Measurements from ENCODE around the gene SEC14L2. TPM values are rescaled to one million over a fixed set of nuclear protein-coding genes. Genes with fewer than 3 reads are reported as not detected.
A peak's percentile ranks its signal among the peaks of the same experiment; 100 is the strongest.

The SEC14L2 gene
- total RNA-seq, 2 experiments from 2014 or later, result 7.6 to 10.5 TPM

DNA sequence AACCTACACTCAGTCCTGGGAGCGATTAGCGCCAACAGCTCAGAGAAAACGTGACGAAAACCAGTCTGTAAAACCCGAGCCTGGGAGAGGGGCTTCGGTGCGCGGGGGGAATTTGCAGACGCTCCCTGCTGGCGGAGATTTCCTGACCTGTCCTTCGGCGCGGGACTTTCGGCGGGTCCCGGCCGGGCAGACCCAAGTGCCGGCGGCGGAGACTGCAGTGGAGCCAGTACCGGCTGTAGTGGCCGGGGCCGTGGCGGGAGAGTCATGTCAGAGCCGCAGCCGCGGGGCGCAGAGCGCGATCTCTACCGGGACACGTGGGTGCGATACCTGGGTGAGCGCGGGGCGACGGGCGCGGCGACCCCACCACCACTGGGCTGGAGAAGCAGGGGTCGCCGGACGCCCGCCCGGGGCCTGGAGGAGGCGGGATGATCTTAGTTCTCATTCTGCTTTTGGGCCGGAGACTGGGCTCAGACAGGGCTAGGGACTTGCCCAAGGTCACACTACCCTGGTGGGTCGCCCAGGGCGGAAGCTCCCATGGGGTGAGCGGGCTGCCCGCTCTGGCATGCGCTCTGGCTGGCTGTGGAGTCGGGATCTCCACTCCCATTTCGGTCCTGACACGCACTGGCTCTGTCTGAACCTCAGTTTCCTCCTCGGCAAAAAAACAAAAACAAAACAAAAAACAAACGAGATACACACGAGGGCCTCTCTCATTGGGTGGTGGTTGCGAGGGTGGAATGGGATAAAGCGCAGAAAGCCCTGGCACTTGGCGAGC is 29.0 kb downstream of the SEC14L2 start, which contains the start of gene MTFP1:
Gene MTFP1 (plus strand): TSS at position 153 of the 772 bp plus-strand sequence. CDS start 112 bp downstream, at position 265.
- Mint-ChIP-seq H3K27ac (peak within 1 kb of the TSS; percentile 99), H3K36me3 (ENCODE audit: low read depth) (peaks cover 35% of the 10 kb centered on the region), H3K27me3 (no peaks in the 10 kb centered on the region), H3K4me3 (peak within 1 kb of the TSS; percentile 99), H3K9me3 (no peaks in the 10 kb centered on the region), H3K4me1 (peaks cover 55% of the 10 kb centered on the region)
- peak; percentile 48 for DNase-seq
- POLR2A ChIA-PET, result no interaction called here
- CTCF ChIA-PET, result interaction anchor here (0.9 to 7.4 kb wide), 22 partner anchors 7 to 161 kb away, joined by 3 to 91 read pairs (median 4); partner anchors contain the start of genes RNF215 and SEC14L2

DNA sequence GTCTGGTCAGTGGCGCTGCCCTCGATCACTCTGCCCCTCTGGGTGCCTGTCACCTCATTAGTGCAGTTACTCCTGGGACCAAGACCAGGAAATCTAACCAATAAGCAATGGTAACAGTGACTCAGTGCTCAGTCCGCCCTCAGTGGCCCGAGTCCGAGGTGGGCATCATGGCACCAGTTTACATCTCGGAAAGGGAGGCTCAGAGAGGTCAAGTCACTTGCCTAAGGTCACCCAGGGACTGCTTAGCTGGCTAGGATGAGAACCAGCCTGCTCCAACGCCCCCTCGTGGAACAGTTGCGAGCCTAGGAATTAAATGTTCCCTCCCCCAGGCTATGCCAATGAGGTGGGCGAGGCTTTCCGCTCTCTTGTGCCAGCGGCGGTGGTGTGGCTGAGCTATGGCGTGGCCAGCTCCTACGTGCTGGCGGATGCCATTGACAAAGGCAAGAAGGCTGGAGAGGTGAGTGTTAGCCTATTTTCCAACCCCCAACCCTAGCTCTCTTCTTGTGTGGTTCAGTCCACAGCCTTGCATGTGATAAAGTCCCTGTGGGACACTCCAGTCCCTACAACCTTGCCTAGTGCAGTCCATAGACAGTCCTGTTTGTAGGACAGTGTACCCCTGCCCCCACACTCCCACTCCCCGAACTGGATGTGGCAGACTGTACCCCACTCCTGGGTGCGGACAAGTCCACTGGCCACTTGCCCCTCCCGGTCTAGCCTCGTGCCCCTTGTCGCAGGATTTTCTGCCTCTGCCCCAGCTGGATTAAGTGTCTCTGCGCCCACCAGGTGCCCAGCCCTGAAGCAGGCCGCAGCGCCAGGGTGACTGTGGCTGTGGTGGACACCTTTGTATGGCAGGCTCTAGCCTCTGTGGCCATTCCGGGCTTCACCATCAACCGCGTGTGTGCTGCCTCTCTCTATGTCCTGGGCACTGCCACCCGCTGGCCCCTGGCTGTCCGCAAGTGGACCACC is 29.9 kb downstream of the SEC14L2 start:
- Mint-ChIP-seq H3K9me3 (no peaks in the 10 kb centered on the region), H3K4me3 (peak overlapping the region; percentile 99), H3K27me3 (no peaks in the 10 kb centered on the region), H3K27ac (peak overlapping the region; percentile 92), H3K36me3 (ENCODE audit: low read depth) (peaks cover 35% of the 10 kb centered on the region), H3K4me1 (peaks cover 46% of the 10 kb centered on the region)
- DNase-seq, result peak; percentile 90
- POLR2A ChIA-PET, result no interaction called here
- CTCF ChIA-PET, result interaction anchor here (0.5 to 7.4 kb wide), 18 partner anchors 8 to 162 kb away, joined by 3 to 91 read pairs (median 4); partner anchors contain the start of gene SEC14L2

DNA sequence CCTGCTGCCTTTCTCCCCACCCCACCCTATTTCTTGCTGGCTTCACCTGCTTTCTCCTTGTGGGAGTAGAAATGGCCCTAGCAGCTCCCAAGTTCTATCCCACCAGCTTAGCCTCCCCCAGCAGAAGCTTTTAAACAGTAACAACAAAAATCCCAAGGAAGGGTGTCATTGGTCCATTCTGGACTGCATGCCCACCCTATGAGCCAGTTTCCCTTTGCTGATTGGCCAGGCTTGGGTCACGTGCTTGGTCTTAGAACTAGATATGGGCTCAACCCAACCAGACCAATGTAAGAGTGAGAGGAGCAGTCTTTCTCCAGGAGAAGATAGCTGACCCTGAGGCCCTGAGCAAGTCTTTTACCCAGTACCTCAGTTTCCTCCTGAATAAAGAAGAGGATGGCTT is 31.1 kb downstream of the SEC14L2 start:
- Mint-ChIP-seq H3K36me3 (ENCODE audit: low read depth) (peaks cover 30% of the 10 kb centered on the region), H3K4me1 (peaks cover 34% of the 10 kb centered on the region), H3K9me3 (no peaks in the 10 kb centered on the region), H3K27me3 (no peaks in the 10 kb centered on the region), H3K4me3 (no peak overlapping the region), H3K27ac (no peak overlapping the region)
- ChIA-PET CTCF (interaction anchor here (1.5 to 7.4 kb wide), 4 partner anchors 8 to 48 kb away, joined by 5 to 91 read pairs (median 6); no protein-coding TSS in a partner anchor), POLR2A (no interaction called here)
- DNase-seq, result no peak

DNA sequence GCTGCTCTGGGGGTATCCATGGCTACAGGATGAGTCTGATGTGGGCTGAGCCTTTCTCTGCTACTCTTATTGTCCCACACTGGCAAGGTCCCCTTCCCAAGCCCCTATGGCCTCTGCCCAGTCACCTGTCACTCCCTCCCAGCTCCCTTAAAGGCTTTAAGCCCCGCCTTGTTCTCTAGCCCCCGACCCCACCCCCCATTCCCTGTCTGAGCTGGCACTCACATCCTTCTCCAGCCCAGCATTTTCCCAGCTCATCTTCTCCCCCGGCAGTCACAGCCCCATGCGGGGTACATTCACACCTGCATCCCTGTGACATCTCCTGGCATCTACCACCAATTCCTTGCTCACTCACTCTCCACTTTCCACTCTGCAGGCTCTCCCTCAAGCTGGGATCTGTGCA is 33.1 kb downstream of the SEC14L2 start:
- peaks cover 33% of the 10 kb centered on the region for H3K4me1 Mint-ChIP-seq
- POLR2A ChIA-PET, result no interaction called here
- no peak for DNase-seq
- H3K27ac Mint-ChIP-seq, result no peak overlapping the region
- peaks cover 33% of the 10 kb centered on the region for H3K36me3 Mint-ChIP-seq (ENCODE audit: low read depth)
- H3K9me3 Mint-ChIP-seq, result no peaks in the 10 kb centered on the region
- no peaks in the 10 kb centered on the region for H3K27me3 Mint-ChIP-seq
- CTCF ChIA-PET, result interaction anchor here (0.6 to 2.7 kb wide), 5 partner anchors 38 to 1551 kb away, joined by 3 to 11 read pairs (median 4); partner anchors contain the start of gene RNF215
- no peak overlapping the region for H3K4me3 Mint-ChIP-seq

DNA sequence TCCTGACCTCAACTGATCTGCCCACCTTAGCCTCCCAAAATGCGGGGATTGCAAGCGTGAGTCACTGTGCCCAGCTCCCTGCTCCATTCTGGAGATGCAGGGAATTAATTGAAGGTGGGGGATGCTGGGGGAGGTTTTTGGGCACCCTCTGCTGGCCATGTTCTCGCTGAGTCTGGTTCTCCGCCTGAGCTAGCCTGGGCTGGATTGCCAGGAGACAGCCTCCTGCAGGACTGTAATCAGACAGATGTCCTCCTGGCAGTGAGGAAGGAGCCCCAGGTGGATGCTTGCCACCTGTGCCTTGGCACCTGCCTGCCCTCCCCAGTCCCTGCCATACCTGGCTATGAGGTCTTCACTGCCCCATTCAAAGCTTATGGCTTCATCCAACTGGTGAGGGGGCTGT is 34.1 kb downstream of the SEC14L2 start:
- Mint-ChIP-seq H3K27ac (no peak overlapping the region), H3K4me3 (no peak overlapping the region), H3K9me3 (peaks cover 5% of the 10 kb centered on the region), H3K4me1 (peaks cover 37% of the 10 kb centered on the region), H3K27me3 (no peaks in the 10 kb centered on the region), H3K36me3 (ENCODE audit: low read depth) (peaks cover 42% of the 10 kb centered on the region)
- CTCF ChIA-PET, result interaction anchor here (1.2 to 11.3 kb wide), 5 partner anchors 6 to 143 kb away, joined by 4 to 91 read pairs (median 5); partner anchors contain the start of genes MTFP1 and RNF215
- POLR2A ChIA-PET, result interaction anchor here (0.5 kb wide), 1 partner anchor 599 kb away, joined by 3 read pairs; no protein-coding TSS in a partner anchor
- no peak for DNase-seq

DNA sequence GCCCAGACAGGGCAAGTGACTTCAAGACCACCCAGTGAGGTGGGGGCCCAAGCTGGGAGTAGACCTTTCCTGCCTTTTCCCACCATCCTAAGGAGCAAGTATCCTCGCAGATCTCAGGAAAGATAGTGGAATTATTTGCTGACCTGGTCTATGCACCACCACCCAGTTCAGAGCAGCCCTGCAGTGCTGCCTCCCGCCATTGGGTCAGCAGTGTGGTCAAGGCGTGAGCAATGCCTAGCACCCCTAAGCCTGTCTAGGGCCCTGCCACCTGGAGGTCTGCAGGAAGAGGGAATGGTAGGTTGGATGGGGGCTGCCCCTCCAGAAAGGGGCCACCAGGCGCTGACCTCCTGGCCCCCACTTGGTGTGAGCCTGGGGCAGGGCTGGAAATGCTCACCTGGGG is 35.3 kb downstream of the SEC14L2 start:
- no peak overlapping the region for H3K27ac Mint-ChIP-seq
- DNase-seq, result no peak
- ChIA-PET CTCF (interaction anchor here (1.8 to 11.3 kb wide), 3 partner anchors 7 to 13 kb away, joined by 4 to 91 read pairs (median 5); partner anchors contain the start of gene MTFP1), POLR2A (no interaction called here)
- H3K27me3 Mint-ChIP-seq, result peaks cover 2% of the 10 kb centered on the region
- peaks cover 36% of the 10 kb centered on the region for H3K36me3 Mint-ChIP-seq (ENCODE audit: low read depth)
- peaks cover 29% of the 10 kb centered on the region for H3K4me1 Mint-ChIP-seq
- H3K4me3 Mint-ChIP-seq, result no peak overlapping the region
- peaks cover 5% of the 10 kb centered on the region for H3K9me3 Mint-ChIP-seq

DNA sequence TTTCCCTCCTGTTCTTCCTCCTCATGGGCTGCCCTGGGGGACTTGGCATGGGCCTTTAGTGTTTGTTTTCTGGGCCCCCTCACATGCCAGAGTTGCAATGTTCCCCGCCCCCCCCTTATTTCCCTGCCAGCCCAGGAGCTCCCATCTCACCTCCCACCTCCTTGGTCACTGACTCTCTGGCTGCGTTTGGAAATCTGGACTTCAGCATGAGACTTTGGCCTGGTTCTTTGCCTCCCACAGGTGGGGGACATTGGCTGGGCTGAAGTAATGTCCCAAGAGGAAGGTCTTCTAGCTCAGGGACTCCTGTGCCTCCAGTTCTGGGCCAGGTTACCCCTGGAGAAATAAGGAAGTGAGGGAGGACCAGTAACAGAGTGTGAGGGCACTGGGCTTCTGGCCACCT is 35.7 kb downstream of the SEC14L2 start:
- Mint-ChIP-seq H3K4me1 (peaks cover 24% of the 10 kb centered on the region), H3K36me3 (ENCODE audit: low read depth) (peaks cover 32% of the 10 kb centered on the region), H3K27me3 (peaks cover 2% of the 10 kb centered on the region), H3K4me3 (no peak overlapping the region), H3K27ac (no peak overlapping the region), H3K9me3 (peaks cover 5% of the 10 kb centered on the region)
- no peak for DNase-seq
- ChIA-PET CTCF (interaction anchor here (1.8 to 11.3 kb wide), 3 partner anchors 8 to 144 kb away, joined by 4 to 91 read pairs (median 12); partner anchors contain the start of gene MTFP1), POLR2A (no interaction called here)

DNA sequence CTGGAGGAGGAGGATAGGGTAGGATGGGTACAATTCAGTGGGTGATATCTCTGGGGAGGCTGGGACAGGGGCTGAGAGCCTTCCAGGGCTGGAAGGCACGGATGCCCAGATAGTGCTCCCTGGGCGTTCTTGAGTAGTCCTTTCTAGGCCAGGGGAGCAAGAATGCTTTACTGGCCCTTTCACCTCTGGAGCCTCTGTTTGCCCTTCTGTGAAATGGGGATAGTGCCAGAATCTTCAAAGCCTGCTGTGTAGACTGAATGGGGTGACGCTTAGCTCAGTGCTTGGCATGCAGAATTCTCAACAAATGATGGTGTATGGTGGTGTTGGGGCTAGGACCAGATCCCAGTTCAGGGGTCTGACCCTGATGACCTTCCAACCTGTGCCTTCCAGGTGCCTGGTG is 36.4 kb downstream of the SEC14L2 start:
- H3K9me3 Mint-ChIP-seq, result peaks cover 5% of the 10 kb centered on the region
- peaks cover 2% of the 10 kb centered on the region for H3K27me3 Mint-ChIP-seq
- no peak overlapping the region for H3K27ac Mint-ChIP-seq
- peaks cover 23% of the 10 kb centered on the region for H3K4me1 Mint-ChIP-seq
- DNase-seq, result no peak
- ChIA-PET POLR2A (no interaction called here), CTCF (interaction anchor here (1.7 to 11.3 kb wide), 4 partner anchors 8 to 145 kb away, joined by 4 to 91 read pairs (median 9); partner anchors contain the start of genes MTFP1 and SEC14L2)
- H3K36me3 Mint-ChIP-seq (ENCODE audit: low read depth), result peaks cover 27% of the 10 kb centered on the region
- H3K4me3 Mint-ChIP-seq, result no peak overlapping the region

DNA sequence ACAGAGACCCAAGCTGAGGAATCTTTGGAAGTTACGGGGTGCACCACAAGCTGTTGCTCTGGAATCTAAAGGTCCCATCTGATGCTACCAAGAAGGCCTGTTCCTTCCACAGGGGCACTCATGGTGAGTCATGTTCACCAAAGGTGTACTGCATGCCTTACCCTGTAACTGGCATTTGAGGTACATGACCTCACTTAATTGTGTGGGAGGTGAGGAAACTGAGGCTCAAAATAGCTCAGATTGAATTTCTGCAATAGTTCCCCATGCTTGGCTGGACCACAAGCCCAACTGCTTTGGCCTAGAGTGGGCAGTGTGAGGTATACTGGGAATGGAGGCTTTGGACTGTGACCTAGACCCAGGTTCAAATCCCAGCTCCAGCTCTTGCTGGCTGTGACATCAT is 37.0 kb downstream of the SEC14L2 start:
- peaks cover 23% of the 10 kb centered on the region for H3K4me1 Mint-ChIP-seq
- H3K4me3 Mint-ChIP-seq, result no peak overlapping the region
- H3K36me3 Mint-ChIP-seq (ENCODE audit: low read depth), result peaks cover 22% of the 10 kb centered on the region
- no peak overlapping the region for H3K27ac Mint-ChIP-seq
- no peak for DNase-seq
- ChIA-PET CTCF (interaction anchor here (1.7 to 11.3 kb wide), 4 partner anchors 9 to 146 kb away, joined by 4 to 91 read pairs (median 9); partner anchors contain the start of genes MTFP1 and SEC14L2), POLR2A (no interaction called here)
- H3K27me3 Mint-ChIP-seq, result peaks cover 4% of the 10 kb centered on the region
- H3K9me3 Mint-ChIP-seq, result peaks cover 5% of the 10 kb centered on the region

DNA sequence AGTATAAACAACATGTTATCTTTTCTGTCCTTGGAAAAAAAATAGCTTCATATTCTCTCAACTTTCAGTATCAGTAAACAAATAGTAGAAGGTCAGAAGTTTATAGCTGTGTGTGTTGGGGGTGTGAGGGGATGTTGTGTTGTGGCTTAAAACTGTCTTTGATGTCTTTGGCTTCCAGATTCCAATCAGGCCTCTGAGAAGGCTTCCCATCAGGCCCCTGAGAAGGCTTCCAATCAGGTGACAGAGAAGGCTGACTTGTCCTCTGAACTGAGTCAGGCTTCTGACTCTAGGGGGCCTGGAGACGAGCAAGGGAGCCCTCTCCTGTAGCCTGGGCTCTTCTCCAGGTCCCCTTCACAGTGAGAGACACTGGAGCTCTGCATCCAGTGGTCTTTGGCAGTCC is 38.0 kb downstream of the SEC14L2 start:
- peaks cover 18% of the 10 kb centered on the region for H3K36me3 Mint-ChIP-seq (ENCODE audit: low read depth)
- ChIA-PET POLR2A (no interaction called here), CTCF (interaction anchor here (0.6 to 11.3 kb wide), 4 partner anchors 10 to 147 kb away, joined by 5 to 91 read pairs (median 9); partner anchors contain the start of genes MTFP1 and SEC14L2)

DNA sequence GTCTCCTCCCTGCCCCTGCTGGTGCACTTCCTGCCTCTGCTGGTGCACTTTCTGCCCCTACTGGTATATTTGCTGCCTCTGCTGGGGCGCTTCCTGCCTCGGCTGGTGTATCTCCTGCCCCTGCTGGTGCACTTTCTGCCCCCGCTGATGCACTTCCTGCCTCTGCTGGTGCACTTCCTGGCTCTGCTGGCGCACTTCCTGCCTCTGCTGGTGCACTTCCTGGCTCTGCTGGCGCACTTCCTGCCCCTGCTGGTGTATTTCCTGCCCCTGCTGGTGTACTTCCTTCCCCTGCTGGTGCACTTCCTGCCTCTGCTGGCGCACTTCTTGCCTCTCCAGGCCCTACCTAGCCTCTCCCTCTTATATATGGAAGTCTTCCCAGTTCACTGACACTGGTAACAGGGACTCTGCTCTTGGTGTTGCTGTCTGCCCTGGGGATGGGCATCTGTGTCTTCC is 38.9 kb downstream of the SEC14L2 start:
- Mint-ChIP-seq H3K4me3 (peak overlapping the region; percentile 69), H3K4me1 (peaks cover 23% of the 10 kb centered on the region), H3K27ac (peak overlapping the region; percentile 96), H3K27me3 (peaks cover 10% of the 10 kb centered on the region), H3K36me3 (ENCODE audit: low read depth) (peaks cover 15% of the 10 kb centered on the region), H3K9me3 (peaks cover 5% of the 10 kb centered on the region)
- CTCF ChIA-PET, result interaction anchor here (0.6 to 11.3 kb wide), 7 partner anchors 10 to 148 kb away, joined by 3 to 91 read pairs (median 9); partner anchors contain the start of genes MTFP1 and SEC14L2
- POLR2A ChIA-PET, result no interaction called here
- peak; percentile 82 for DNase-seq

More for the DNA sequence above, 38.0 kb downstream of the SEC14L2 start:
- H3K9me3 Mint-ChIP-seq, result peaks cover 5% of the 10 kb centered on the region
- H3K27ac Mint-ChIP-seq, result peak overlapping the region; percentile 96
- H3K27me3 Mint-ChIP-seq, result peaks cover 5% of the 10 kb centered on the region
- no peak overlapping the region for H3K4me3 Mint-ChIP-seq
- no peak for DNase-seq
- peaks cover 23% of the 10 kb centered on the region for H3K4me1 Mint-ChIP-seq

DNA sequence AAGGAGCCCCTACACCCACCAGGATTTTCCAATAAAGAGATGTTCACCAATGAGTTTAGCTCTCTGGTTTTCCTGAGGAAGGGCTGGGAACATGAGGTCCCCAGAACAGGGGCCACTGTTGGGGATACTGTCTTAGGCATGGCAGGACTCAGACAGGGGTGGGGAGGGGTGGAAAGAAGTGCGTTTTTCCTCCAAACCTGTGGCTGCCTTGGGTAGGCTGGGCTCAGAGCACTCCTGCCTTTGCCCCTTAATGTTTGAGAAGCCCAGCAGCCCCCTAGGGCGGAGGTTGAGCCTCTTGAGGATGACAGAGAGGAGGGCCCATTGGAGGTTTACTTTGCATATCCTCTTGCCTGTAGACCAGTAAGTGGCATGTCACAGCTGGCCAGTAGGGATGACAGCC is 39.4 kb downstream of the SEC14L2 start:
- H3K27me3 Mint-ChIP-seq, result peaks cover 13% of the 10 kb centered on the region
- H3K27ac Mint-ChIP-seq, result peak overlapping the region; percentile 96
- peaks cover 25% of the 10 kb centered on the region for H3K4me1 Mint-ChIP-seq
- CTCF ChIA-PET, result interaction anchor here (0.5 to 11.3 kb wide), 6 partner anchors 9 to 210 kb away, joined by 3 to 91 read pairs (median 6); partner anchors contain the start of genes MTFP1 and SEC14L2
- H3K36me3 Mint-ChIP-seq (ENCODE audit: low read depth), result peaks cover 15% of the 10 kb centered on the region
- H3K4me3 Mint-ChIP-seq, result peak overlapping the region; percentile 69
- H3K9me3 Mint-ChIP-seq, result peaks cover 7% of the 10 kb centered on the region
- POLR2A ChIA-PET, result no interaction called here
- DNase-seq, result no peak
